Activated T-helper 9 cell treated with anti-CD3 and anti-CD28 coated beads, Interleukin-2, amount 50 U/mL, for 16 hours (primary cell): Measurements from ENCODE around the gene ALDH3A1.

Source experiments
- DNase-seq: peaks from one replicate; pipeline ENCODE4 v3.0.0-alpha.2; 2020; ENCODE audit warnings: low read depth

Gene ALDH3A1

DNA sequence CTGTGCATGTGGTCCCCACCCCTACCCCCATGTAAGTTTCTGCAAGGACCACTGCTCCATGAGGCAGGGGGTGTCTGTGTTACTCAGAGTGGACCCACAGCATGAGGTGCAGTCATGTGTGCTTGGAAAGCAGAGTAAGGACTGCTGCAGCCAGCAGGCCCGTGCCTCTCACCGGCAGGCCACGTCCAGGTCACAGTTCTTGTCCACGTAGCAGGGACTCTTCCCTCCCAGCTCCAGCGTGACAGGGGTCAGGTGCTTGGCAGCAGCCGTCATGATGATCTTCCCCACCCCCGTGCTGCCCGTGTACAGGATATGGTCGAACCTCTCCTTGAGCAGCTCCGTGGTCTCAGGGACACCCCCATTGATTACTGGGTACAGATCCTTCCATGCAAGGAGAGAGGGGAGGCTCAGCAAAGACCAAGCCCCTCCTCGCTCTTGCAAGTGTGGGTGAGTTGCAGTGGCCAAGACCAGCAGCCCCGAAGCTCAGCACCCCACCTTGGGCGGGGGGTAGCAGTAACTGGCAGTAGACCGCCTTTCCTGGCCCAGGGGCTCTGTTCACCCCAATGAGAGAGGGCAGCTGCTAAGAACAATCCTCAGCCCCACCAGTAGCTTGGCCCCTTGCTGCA is 6.2 kb downstream of the ALDH3A1 start:
- DNase-seq: no peak

DNA sequence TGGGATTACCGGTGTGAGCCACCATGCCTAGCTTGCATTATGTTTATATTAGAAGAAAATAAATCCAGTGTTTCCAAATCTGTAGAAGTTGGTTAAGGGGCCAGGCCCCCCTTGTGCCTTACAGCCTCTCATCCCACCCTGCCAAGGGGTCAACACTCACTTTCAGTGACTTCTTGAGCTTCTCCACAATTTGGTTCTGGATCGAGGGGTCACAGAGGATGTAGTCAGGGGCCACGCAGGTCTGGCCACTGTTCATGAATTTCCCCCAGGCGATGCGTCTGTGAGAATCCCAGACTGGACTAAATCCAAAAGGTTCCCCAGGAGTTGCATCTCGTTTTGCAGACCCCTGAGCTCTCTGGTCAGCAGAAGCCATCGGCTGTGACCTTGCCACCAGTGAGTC is 7.2 kb downstream of the ALDH3A1 start:
- DNase-seq: no peak

DNA sequence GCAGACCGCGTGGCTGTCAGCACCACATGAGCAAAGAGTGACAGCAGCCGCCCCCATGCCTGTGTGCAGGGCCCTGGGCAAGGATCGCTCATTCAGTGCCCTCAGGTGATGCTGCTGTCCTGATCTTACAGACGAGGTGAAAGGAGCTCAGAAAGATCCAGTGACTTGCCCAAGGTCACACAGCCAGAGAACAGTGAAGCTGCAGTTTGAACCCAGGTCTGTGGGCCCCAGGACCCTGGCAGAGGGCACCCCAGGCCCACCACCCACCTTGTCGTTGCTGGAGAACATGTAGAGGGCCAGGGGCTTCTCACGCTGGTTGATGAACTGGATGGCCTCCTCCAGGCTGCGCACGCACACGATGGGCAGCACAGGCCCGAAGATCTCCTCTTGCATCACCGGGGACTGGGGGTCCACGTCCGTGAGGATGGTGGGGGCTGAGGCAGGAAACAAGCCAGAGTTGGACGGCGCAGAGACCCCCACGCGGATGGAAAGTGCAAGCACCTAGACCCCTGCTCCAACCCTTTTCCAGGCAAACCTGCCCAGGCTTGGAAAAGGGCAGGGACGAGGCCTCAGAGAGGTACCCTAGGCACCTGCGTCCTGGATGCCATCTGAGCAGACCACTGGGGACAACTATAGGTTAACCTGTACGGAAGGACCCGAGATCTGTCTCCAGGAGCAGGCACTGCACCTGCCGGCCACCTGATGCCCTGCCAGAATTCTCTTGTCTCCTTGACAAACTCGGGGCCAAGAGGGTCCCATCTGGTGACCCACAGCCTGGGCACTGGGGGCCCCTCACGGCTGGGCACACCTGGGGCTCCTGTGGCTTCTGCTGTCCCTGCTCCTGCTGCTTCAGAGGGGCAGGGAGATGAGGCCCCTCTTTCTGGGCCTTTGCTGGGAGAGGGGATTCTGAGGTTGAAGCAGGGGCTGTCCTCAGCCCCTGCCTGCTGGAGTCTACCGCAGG is 8.6 kb downstream of the ALDH3A1 start:
- no peak for DNase-seq

DNA sequence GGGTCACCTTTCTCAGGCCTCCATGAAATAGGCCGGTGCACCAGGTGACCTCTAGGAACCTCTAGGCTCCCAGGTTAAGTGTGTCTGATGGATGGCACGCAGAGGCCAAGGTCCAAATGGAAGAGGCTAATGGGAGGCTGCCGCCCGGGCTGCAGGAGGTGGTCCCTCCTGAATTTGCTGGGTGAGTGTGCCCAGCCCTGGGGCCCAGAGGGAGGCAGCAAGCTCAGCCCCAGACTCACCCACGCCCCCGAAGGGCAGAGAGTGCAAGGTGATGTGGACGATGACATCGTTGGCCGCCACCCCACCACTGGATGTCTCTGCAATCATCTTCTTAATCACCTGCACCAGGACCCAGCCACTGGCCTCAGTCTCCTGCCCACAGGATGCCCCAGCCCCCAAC is 9.3 kb downstream of the ALDH3A1 start:
- DNase-seq: no peak

DNA sequence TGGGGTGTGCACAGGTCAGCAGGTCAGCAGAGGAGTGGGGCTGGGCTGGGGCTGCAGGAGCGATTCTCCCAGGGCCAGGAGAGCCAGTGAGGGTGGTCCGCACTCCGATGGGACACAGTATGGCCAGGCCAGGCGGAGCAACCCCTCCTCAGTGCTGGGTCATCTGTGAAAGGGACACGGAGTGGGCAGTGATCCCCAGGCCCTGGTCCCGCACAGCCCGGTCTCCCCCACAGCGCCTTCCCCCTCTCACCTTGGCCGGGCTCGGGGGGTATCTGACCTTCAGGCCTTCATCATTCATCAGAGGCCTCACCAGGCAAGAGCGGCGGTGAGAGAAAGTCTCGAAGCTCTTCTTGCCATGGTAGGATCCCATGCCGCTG is 10.0 kb downstream of the ALDH3A1 start:
- no peak for DNase-seq

DNA sequence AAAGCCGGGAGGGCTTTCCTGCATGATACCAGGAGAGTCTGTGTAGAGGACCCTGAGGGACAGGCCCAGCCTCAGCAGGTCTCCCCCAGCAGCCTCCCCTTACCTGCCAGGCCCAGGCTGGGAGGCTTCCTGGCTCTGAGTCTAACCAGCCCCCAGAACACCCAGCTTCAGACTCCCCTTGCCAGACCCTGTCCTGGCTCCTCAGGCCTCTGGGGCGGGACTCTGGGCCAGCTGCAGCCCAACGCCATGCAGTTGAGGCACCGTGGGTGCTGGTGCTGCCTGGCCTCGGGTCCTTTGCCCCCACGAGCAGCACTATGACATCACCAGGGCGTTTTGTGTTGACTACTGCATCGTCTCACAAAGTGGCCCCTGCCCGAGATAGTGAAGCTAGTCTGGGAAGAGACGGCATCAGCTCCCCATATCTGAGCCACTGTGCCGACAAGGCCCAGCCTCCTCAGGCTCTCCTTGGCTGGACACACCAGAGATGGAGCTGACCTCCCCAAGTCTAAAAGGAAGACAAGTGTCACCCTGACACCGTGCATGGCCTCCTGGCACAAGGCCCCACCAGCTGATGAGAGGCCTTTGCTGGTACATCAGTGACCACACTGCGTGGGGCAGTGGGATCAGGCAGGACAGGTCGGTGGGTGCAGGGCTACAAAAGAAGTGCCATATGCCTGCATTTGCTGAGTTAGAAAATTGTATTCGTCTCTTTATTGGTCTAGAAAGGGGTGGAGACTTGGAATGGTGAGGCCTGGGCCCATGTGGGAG is 10.6 kb downstream of the ALDH3A1 start:
- DNase-seq: no peak

DNA sequence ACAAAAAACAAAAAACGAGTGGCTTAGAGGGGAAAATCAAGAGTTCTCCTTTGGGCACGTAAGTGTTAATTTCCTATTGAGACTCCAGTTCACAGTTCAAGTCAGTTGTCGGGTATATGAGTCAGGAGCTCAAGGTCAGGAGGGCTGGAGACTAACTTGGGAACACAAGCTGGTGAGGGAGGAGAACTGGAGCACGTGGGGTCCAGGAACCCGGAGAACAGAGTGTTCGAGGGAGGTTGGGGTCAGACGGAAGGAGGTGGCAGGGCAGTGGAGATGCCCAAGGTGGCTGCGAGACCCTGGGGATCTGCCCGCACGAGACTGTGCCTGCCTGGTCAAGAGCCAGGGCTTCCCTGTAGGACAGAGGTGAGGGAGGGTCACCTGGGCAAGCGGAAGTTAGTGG is 12.0 kb downstream of the ALDH3A1 start:
- no peak for DNase-seq

DNA sequence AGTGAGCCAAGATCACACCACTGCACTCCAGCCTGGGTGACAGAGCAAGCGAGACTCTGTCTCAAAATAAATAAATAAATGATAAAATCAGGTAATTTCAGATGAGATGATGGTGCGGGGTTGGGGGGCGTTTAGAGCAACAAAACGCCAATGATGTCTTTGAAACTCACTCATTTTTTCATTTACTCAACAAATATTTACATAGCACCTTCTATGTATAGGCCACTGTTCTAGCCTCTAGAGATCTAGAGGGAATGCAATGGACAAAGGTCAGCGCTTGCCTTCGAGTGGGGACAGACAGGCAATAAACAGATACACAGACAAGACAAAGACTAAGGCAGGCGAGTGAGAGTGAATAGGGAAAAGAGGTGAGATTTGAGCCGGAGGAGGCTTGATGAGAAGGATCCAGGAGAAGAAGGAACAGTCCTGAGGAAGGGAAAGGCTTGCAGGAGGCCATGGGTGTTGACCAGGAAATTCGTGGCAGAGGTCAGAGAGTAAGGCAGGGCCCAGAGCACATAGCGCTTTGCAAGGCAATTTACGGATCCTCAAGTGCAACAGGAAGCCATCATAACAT is 14.1 kb downstream of the ALDH3A1 start:
- DNase-seq: no peak

DNA sequence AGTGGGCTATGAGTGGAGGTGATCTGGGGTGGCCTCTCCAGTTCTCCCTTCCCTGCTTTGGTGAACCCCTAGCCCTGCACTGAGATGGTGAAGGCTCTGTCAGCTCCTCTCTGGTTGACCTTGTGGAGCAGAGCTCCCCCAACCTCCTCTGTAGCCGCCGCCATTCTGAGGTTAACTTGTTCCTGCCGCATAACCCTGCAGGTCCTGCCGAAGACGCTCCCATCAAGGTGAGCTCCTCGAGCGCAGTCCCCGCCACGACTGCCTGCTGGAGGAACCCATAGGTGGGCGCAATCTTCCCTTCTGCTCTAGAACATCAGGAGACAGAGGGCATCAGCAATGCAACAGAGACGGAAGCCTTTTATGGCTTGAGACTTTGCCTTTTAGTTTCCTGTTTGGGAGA is 16.5 kb downstream of the ALDH3A1 start:
- no peak for DNase-seq

DNA sequence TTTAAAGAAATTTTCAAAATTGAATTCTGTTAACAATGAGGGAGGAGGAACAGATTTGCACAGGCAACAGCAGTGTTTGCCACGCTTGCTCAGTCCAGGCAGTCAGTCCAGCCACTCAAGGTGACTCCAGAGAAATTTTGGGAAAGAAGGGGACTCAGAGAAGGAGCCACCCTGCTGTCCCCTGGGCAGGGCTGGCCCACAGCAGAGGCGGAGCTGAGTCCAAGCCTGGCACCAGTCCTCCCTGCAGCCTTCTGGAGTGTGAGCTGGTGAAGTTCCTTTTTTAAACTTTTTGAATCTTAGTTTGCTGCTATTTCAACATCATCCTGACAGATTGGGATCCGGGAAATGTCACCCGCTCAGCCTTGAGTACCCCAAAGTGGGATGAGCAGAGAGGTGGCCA is 17.3 kb downstream of the ALDH3A1 start:
- DNase-seq: no peak

DNA sequence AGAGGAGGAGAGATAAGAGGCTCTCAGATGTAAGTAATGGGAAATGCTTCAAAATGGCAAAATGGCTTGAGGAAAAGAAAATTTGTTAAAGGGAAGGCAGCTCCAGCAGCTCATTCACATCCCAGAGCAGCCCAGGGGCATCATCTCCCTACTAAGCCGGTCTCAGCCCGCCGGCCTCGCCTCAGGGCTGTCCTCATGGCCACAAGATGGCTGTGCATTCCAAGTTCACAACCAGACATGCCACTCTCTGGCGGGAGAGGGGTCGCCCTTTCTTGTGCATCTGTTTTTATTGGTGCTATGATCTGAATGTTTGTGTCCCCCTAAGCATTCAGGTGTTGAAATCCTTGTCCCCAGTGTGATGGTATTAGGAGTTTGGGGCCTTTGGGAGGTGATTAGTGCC is 18.2 kb downstream of the ALDH3A1 start:
- no peak for DNase-seq

DNA sequence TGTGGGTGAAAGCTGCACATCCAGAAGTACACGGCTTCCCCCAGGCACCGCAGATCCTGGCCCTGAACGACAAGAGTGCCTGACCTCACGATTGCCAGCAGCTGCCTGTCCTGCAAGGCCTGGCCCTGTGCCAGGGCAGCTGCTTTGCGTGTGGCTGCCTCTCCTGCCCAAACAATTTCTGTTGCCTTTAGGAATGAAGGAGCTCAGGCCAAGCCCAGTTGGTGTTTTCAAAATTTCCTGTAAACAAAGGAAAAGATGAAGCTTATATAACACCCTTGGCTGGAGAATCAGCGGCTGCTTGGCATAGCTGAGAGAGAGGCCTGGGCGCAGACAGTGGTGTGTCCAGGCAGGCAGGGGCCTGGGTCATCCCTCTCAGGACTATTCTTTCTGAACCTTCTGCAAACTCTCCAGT is 20.0 kb downstream of the ALDH3A1 start:
- no peak for DNase-seq

DNA sequence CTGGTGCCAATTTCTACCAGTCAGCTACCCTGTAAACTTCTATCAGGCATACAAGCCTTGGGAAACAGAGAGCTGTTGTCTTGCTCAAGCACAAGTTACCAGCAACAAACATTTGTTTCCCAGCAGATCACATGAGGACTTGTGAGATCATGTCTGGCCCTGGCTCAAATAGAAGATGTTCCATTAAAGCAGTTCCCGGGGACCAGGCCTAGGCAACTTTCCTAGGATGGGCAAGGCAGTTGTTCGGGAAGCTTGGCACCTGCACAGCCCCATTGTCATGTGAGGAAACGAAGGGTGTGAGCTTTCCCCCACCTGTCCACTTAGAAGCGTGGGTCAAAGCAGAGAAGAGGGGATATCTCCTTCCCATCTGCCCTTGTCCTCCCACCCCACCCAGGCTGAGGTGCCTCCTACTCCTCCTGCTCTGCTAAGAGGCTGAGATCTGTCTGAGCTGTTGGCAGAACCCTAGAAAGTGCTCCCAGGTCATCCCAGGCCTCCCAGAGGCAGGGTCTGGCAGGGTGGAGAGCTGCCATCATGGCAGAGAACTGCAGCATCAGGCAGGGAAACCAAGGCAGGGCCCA is 20.5 kb downstream of the ALDH3A1 start:
- no peak for DNase-seq

DNA sequence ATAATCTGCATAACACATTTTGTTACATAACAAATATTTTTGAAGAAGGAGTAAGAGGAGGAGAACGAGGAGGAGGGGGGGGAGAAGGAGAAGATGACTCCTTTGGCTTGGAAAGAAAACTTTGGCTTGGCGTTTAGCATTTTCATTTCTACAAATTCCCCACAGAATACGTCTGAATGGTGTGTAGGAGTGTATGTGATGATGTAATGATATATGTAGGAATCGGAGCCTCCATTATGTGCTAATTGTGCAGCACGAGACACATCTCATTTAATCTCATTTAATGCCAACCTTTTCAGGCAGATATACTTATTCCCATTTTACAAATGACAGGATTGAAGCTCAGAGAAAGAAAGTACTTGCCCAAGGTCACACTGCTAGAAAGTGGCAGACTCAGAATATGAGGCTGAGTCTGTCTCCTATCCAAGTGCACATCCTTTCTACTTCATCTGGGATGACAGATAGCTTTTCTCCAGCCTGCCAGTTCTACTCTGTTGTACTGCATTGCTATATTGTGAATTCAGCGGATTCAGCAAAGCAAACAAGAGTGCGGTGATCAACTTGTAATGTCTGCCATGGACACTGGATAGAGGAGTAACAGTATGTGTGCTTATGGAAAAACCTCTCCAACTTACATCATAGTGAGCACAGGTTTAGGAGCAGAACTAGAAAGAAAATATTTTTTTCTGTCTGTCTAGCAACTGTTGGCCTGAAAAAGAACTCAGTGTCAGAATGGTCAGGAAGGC is 21.3 kb downstream of the ALDH3A1 start:
- DNase-seq: no peak

DNA sequence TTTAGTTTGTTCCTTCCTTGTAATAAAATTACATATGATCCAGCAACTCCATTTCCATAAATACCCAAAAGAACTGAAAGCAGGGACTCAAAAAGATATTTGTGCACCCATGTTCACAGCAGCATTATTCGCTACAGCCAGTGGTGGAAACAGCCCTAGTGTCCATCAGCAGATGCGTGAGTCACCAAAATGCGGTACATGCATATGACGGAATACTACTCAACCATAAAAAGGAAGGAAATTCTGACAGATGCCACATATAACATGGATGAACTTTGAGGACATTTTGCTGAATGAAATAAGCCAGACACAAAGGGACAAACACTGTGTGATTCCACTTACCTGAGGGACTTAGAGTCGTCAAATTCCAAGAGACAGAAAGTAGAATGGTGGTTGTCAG is 22.6 kb downstream of the ALDH3A1 start:
- no peak for DNase-seq

DNA sequence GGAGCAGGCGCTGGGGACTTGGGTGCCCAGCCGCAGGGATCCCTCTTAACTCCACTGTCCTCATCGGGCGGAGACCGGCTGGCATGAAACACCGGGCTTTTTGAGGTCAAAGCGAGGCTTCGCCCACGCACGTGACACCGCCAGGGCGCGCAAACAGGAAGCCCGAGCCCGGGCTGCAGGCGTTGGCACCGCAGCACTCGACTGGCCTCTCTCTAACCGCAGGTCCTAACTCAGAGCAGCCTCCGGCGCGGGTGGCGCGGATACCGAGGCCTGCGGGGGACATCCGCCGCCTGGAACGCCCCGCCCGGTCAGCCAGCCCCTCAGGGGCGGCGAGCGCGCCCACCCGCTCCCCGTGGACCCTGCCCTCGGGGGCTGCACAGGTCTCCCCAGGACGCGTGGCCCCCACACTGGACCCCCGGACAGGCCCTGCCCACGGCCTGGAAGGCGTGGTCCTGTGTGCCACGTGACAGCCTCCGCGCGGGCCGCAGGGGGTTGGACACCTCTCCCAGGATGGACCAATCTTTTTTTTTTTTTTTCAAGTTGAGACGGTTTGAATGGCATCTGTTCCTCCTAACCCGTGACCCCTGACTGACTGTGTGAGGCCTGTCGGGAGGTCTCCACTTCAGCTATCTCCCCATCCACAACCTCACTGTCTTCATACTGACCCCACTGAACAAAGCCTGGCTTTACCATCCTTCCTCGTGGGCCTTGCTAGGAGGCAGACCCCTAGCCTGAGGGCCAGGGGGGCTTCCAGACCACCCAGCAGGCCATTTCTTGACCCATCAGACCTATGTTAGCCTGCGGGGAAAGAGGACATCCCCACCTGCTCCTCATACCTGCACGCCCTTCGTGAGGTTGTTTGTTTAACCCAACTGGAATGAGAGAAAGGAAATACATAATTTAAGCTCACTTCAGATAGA is 23.3 kb downstream of the ALDH3A1 start:
- peak; percentile 30 for DNase-seq

DNA sequence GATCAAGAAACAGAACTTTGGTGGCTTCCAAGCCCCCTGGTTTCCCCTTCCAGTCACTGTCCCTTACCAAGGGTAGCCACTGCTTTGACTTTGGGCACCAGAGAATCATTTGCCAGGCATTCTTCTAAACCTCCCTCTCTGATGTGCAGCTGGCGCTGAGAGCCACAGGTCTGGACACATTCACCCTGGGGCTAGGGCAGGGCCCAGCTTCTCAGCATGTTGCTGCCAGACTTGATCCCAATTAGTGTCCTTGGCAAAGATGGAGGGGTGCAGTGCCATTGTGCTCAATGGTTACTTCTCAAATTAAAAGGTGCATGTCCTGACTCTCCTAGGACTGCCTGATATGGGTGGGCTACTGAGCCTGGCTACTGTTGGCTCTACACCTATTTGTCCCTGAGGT is 24.1 kb downstream of the ALDH3A1 start:
- no peak for DNase-seq

DNA sequence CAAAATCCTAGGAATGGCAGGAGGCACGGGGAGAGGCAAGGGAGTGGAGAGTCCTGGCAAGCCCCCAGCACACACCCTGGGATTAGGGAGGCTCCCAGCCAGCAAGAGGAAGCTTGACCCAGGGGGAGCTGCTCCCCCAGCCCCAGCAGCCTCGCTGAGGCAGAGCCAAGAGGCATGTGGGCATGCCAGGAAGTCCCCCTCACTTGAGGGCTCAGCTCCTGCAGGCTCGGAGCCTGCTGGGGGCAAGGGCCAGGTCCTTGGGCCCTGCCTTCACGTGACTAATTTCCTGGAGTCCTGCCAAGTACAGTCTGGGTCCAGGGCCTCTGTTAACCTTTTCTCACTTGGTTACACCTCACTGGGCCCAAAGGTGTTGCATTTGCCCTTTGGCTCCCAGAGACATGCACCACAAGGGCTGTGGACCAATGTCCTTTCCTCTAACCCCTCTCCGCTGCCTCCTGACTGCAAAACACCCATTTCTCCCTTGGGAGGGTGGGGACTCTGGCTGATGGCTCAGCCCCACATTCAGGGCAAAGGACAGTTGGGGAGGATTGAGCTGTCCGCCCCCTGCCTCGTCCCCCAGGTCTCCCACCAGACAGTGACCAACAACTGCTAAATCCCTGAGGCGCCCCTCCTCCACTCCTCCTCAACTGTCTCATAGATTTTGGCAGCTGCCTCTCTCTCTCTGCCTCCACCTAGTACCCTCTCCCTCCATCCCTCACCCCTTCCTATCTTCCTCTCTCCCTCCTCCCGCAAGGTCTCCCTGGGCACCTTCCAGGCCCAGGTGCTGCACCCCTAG is 27.3 kb downstream of the ALDH3A1 start:
- no peak for DNase-seq

DNA sequence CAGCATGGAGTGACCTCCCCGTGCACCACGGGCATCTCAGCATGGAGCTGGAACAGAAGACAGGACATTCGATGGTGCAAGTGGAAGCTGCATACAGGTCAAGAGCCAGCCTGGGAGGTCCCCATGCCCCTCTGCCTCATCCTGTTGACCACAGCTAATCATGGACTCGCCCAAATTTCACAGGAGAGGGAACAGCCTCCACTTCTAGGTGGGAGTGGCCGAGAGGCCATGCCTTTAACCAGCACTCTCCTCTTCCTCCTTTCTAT is 28.0 kb downstream of the ALDH3A1 start:
- no peak for DNase-seq
